HG03135 (cell line): ENCODE measurements around the gene NHS.
"Not testable (repeated sequence)": the region's sequence is repeated elsewhere in the genome, so short reads cannot be mapped to it uniquely, and the experiment has no call there.

Experiments
- ATAC-seq: cut with Tn5 transposase; IDR thresholded peaks from one replicate; pipeline ENCODE4 v1.9.1; 2021; ENCODE audit warnings: mild to moderate bottlenecking, moderate library complexity; ENCODE audit not compliant: unreplicated experiment

The NHS gene

GRCh38 chrX:17446269-17446668 lies 71.3 kb downstream of the NHS start:
- ATAC-seq: not testable (repeated sequence)

GRCh38 chrX:17448188-17448587 lies 73.2 kb downstream of the NHS start:
- ATAC-seq: no peak

- ATAC-seq: no peak
Measured at GRCh38 chrX:17449866-17450265, 74.9 kb downstream of the NHS start.

GRCh38 chrX:17453788-17454187 lies 78.8 kb downstream of the NHS start:
- no peak for ATAC-seq

DNA sequence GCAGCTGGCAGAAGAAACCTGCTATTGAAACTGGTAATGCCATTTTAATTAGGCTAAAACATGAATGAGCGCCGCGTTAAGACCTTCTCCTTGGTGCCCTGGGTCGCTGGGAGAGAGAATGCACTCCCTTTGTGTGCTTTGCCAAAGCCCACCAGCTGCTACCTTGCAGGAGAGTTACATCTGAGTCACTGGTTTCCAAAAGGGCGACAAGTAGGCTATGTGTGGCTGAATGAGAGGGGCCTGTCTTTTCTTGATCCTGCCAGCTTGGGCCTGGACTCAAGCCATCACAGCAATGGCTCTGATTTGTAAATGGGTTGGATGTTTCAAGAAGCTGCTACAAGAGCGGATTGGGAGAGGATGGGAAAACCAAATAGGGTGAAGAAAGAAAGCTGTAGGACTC lies 81.5 kb downstream of the NHS start:
- ATAC-seq: no peak

DNA sequence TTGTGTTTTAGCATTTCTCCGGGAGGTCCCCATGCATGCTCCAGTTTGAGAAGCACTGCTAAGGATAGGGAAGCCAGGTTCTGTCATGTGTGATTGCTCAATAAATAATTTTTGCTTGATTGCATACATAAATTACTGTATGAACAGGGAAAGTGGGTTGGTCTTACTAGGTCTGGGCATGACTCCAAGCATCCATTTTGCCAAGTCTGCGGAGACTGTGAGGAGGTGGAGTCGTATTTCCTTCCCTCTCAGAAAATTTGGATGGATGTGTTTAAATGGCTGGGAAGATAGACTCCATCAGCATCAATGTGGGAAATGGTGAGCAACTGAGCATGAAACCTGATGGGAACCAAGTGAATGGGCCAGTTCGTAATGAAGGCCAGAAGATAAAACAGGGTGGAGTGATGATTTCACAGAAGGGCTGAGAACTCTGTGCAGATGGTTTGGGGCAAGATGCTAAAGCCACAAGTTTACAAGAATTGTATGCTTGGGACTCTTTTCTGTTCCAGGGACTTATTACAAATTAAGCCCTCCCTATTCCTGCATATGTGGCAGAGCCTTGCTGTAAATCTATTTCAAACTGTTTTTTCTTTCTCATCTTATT lies 84.1 kb downstream of the NHS start:
- ATAC-seq: no peak

DNA sequence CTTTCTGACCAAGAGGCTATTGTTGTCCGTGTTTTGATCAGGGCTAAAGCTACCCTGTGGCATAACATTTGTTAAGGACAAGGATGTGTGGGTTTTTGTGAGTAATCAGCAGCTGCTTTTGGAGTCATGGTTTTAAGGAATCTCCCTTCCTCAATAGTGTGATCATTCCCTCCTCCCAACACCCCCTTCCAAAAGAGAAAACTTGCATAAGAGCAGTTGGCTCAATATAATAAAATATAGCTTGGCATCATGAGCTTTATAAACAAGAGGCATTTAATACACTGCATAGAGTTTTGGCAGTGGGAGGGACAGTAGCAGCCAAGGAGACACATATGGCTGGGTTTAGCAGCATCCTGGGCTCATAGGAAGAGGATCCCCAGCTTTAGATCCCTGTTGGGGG lies 84.7 kb downstream of the NHS start:
- no peak for ATAC-seq

DNA sequence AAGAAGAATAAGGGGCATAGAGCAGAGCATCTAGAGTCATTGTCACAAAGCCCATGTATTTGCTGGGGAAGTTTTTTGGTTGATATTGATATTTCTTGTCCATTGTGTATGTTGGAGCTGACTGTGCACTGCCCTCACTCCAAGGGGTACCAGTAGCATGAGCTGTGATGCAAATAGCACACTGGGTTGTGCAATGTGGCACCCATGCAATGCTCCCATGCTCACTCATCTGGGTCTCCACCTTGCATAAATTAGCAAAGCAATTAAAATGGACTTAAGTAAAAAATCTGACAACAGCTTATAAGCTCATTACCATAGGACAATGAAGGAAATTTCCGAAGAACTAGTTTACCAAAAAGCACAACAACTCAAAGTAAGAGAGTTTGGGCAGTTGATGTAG lies 87.9 kb downstream of the NHS start:
- no peak for ATAC-seq

DNA sequence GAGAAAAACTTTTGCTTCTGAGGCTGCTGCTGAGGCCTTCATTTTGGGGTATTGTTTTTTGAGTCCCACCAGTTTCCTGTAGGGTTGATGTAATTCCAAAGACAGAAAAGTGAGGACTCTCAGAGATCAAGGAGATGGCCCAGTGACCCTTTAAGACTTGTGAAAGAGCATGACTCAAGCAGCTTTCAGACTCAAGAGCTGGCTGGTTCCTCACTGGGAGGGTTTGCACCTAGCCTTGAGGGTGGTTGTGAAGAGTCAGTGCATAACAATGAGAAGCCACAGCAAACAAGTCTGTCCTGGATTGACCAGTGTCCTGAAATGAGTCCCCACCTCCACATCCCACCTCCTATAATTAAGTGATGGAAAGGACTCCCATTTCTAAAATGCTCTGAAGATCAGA lies 89.2 kb downstream of the NHS start:
- ATAC-seq: no peak

DNA sequence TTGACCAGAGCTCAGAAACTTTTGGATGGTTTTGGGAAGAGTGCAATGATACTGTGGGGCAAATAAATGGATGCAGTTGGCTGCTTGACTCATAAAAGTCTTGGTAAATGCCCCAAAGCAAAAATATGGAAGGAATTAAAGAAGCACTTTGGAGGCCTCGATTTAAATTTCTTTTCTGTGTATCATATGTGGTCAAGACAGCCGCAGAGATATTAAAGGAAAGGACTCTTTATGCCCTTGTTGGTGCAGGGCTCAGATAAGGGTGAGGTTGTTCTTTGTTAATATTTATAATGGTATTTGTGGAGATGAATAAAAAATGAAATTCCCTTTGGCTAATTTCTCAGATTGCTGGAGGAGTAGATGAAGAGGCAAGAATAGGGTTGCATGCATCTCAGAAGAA lies 90.2 kb downstream of the NHS start:
- ATAC-seq: no peak

GRCh38 chrX:17465802-17466201 lies 90.8 kb downstream of the NHS start:
- ATAC-seq: no peak

GRCh38 chrX:17470136-17470535 lies 95.1 kb downstream of the NHS start:
- ATAC-seq: no peak

GRCh38 chrX:17471121-17471520 lies 96.1 kb downstream of the NHS start:
- ATAC-seq: no peak

DNA sequence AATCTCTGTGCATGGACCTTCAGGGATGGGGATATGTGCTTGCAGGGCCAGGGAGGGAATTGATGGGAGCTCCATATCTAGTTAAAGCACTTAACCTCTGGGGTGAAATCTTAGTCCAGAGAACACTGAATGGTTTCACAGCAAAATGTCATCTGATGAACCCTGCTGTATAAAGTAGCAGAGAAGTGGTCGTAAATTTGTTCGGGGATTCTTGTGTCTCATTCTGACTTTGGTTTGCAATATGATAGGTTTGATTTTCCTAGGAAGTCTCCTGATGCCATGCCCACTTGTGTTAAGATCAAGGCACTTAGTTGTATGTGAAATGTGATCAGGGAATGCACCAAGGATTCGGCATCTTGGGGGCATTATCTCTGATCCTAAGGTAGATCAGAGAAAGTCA lies 96.9 kb downstream of the NHS start:
- ATAC-seq: no peak

GRCh38 chrX:17472424-17472823 lies 97.4 kb downstream of the NHS start:
- no peak for ATAC-seq

DNA sequence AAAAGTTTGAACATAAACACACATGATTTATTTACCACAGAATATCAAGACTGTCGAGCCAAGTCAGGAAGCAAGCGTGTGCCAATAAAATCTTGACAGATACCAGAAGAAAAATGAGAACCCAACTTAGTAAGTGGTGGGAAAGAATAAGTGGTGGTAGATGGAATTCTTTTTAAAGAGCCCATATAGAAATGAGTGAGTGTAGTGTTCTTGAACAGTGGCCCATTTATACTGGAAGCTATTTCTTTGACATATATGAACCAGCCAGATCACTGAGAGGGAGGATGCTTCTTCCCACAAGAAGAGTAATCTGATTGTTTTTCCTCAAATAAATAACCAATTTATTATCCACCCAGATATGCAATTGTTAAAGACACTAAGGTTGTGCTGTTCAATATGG lies 98.0 kb downstream of the NHS start:
- no peak for ATAC-seq

DNA sequence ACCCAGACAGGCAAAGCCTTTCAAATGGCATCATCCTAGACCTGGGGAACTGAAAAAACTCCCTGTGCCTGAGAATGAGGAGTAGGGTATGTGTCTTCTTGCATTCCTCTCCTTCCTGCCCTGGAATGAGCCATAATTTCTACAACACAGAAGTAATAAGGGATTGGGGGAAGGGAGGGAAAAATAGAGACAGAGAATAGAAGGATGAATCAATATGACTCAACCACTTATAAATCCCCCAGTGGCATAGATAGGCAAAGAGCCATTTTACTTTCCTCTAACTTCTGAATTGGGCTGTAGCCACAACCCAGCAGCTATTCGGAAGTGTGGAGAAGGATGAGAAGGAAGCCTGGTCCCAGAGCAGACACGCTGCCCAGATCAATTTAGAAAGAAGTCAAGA lies 99.9 kb downstream of the NHS start:
- ATAC-seq: no peak

- no peak for ATAC-seq
Measured at GRCh38 chrX:17475449-17476217, 100.6 kb downstream of the NHS start.

- ATAC-seq: no peak
Measured at GRCh38 chrX:17476411-17476810, 101.4 kb downstream of the NHS start.

- no peak for ATAC-seq
Measured at GRCh38 chrX:17481086-17481485, 106.1 kb downstream of the NHS start.

GRCh38 chrX:17484592-17484991 lies 109.6 kb downstream of the NHS start:
- ATAC-seq: no peak

DNA sequence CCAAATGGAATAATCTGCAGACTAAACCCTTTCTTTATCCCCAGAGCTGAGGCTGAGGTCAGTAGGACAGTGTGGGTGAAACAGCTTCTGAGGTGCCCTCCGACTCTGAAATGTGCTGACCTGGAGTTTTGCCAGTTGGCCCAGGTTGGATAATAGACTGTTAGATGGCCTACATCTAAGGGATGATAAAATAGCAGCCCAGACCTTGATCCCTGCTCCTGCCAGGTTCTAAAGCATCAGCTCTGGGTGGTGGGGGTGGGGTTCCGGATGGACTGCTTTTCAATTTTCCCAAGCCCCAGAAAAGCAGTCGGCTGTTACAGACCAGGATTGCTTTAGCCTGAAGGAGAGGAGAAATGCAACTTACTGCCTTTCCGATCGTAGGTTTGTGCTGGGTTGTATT lies 110.4 kb downstream of the NHS start:
- no peak for ATAC-seq

- ATAC-seq: no peak
Measured at GRCh38 chrX:17488036-17488435, 113.0 kb downstream of the NHS start.
